Prostate gland (tissue), 2 donors: ENCODE data around the gene SETD6.

ENCODE experiments used
- CTCF ChIP-seq, 4 experiments: fragments of 200-600 bp in 2 of 4; fragments of 450-650 bp in 2 of 4; sonication (generic) in 2 of 4; IDR thresholded peaks; 1 replicate in 3 of 4; 2 replicates in 1 of 4; pipeline ENCODE4 v1.5.1; 2016 to 2019; ENCODE audit warnings: antibody characterized with exemption in 4 of 4, mild to moderate bottlenecking in 2 of 4, moderate library complexity in 2 of 4
- POLR2A ChIP-seq: fragments of 450-650 bp; IDR thresholded peaks from one replicate; pipeline ENCODE4 v1.6.1; 2016; ENCODE audit warnings: antibody characterized with exemption, mild to moderate bottlenecking
- POLR2AphosphoS5 ChIP-seq: sonication (generic); formaldehyde crosslinking; IDR thresholded peaks from one replicate; pipeline ENCODE4 v1.6.1; 2017; ENCODE audit warnings: antibody characterized with exemption

GRCh38 chr16:58518980-58519368 is 3.7 kb downstream of the SETD6 start:
- TF ChIP-seq POLR2A (no peak), POLR2AphosphoS5 (no peak), CTCF (IDR thresholded peaks at IDR 0.05) (no peak)
